ENCODE data around the gene ZNF664. TPM values are rescaled to one million over a fixed set of nuclear protein-coding genes. Genes with fewer than 3 reads are reported as not detected.

ZNF664 gene
- total and polyA plus RNA-seq, 2 of the 4 experiments (the other 2 are of a cell fraction): 29.9 to 32.6 TPM

GRCh38 chr12:123966596-123966995, 6.4 kb upstream of the ZNF664 start:
- 40% methylated on average over 2 of the region's 3 CpGs; no CpG with 5 or more reads in 1 of the 2 experiments for WGBS, 2 experiments (ENCODE audit: extremely low coverage in 2 of 2, insufficient read length in 1 of 2)
- peaks cover 14% of the 10 kb centered on the region for H3K9me1 ChIP-seq (ENCODE audit: insufficient read depth, low read length)
- in situ Hi-C loops (cut with MboI; ENCODE audit: low sequenced_read_pairs): no loop called here
- CTCF ChIA-PET: no interaction called here
- H3K4me3 ChIP-seq (ENCODE audit: insufficient read depth, low read depth, low read length): no peak overlapping the region
- no peak overlapping the region for H2AFZ ChIP-seq (replicated peaks; ENCODE audit: low read length, poor library complexity)
- H3K4ac ChIP-seq (ENCODE audit: low read depth, low read length): peak overlapping the region; percentile 54; the same call in 1 of the 2 replicates
- H3K27ac ChIP-seq (ENCODE audit: insufficient read depth, low read length): no peak overlapping the region
- intact Hi-C loops (cut with micrococcal nuclease): no loop called here
- H3K56ac ChIP-seq (ENCODE audit: extremely low read depth, insufficient read depth, low read length): no peak overlapping the region
- peak overlapping the region; percentile 33; the same call in 1 of the 2 replicates for H2AK5ac ChIP-seq (ENCODE audit: low read depth, low read length)
- DNase-seq (peak; percentile 80), ATAC-seq (ENCODE audit: low read depth) (peak; percentile 68)
- POLR2A ChIA-PET (ENCODE audit: unreplicated experiment): no interaction called here
- dilution Hi-C loops (cut with HindIII; ENCODE audit: low sequenced_read_pairs, unreplicated experiment): no loop called here
- H2BK120ac ChIP-seq (ENCODE audit: low read depth, low read length): no peak overlapping the region; the same call in 1 of the 2 replicates
- peaks cover 12% of the 10 kb centered on the region for H3K4me1 ChIP-seq (ENCODE audit: control insufficient read depth, insufficient read depth, low read length)
- TF ChIP-seq CEBPB (IDR thresholded peaks at IDR 0.05; ENCODE audit: low read depth, low read length) (no peak), NFE2L2 (IDR thresholded peaks at IDR 0.05; ENCODE audit: low read depth, low read length) (no peak), BHLHE40 (IDR thresholded peaks at IDR 0.05; ENCODE audit: low read depth, low read length) (no peak), CTCF (conservative IDR thresholded peaks at IDR 0.05; ENCODE audit: low read depth, low read length) (no peak), RCOR1 (IDR thresholded peaks at IDR 0.05; ENCODE audit: insufficient replicate concordance, low read length) (no peak), ELK1 (IDR thresholded peaks at IDR 0.05; ENCODE audit: borderline replicate concordance, low read depth, low read length) (no peak), RFX5 (IDR thresholded peaks at IDR 0.05; ENCODE audit: low read depth, low read length) (no peak), FOS (IDR thresholded peaks at IDR 0.05; ENCODE audit: low read depth, low read length) (no peak), MXI1 (IDR thresholded peaks at IDR 0.05; ENCODE audit: borderline replicate concordance, low read depth, low read length) (no peak), POLR2A (IDR thresholded peaks at IDR 0.05; ENCODE audit: low read depth, low read length) (no peak), MAFK (IDR thresholded peaks at IDR 0.05; ENCODE audit: low read depth, low read length) (no peak), USF2 (IDR thresholded peaks at IDR 0.05; ENCODE audit: low read depth, low read length) (no peak), CHD1 (IDR thresholded peaks at IDR 0.05; ENCODE audit: low read depth, low read length) (no peak), RAD21 (IDR thresholded peaks at IDR 0.05; ENCODE audit: low read length) (no peak), MAZ (IDR thresholded peaks at IDR 0.05; ENCODE audit: borderline replicate concordance, low read depth, low read length) (no peak), SMC3 (IDR thresholded peaks at IDR 0.05; ENCODE audit: low read depth, low read length) (no peak)
- peaks cover 29 to 65% of the 10 kb centered on the region in 2 experiments for H3K79me1 ChIP-seq (ENCODE audit: low read depth in 1 of 2, low read length in 2 of 2)
- no peak overlapping the region for H3K9ac ChIP-seq (ENCODE audit: low read depth, low read length)
- peak overlapping the region; percentile 26 for H3K23ac ChIP-seq (ENCODE audit: low read depth, low read length)
- peaks cover 2% of the 10 kb centered on the region; the same call in 1 of the 2 replicates for H3K36me3 ChIP-seq (ENCODE audit: control insufficient read depth, insufficient read depth, low read length)
- no peak overlapping the region for H3K4me2 ChIP-seq (ENCODE audit: low read depth, low read length)
- H3K14ac ChIP-seq (replicated peaks; ENCODE audit: low read depth, low read length): peak overlapping the region; percentile 30
- H4K5ac ChIP-seq (ENCODE audit: low read depth, low read length): no peak overlapping the region
- H2BK20ac ChIP-seq (ENCODE audit: low read depth, low read length): no peak overlapping the region
- peaks cover 16% of the 10 kb centered on the region; the same call in 1 of the 2 replicates for H4K20me1 ChIP-seq (ENCODE audit: insufficient read depth, low read length)
- peak overlapping the region; percentile 4 for H2BK5ac ChIP-seq (ENCODE audit: low read depth, low read length, poor library complexity, severe bottlenecking)
- no peaks in the 10 kb centered on the region for H3K9me3 ChIP-seq (ENCODE audit: control insufficient read depth, insufficient read depth, low read length)
- H2AK9ac ChIP-seq (replicated peaks; ENCODE audit: low read depth, low read length, poor library complexity): peak overlapping the region; percentile 4
- BruUV-seq (replicated peaks): no TSS peak
- H2BK15ac ChIP-seq (ENCODE audit: low read depth, low read length): peak overlapping the region; percentile 36; the same call in 1 of the 3 replicates
- H4K91ac ChIP-seq (ENCODE audit: insufficient read depth, low read depth, low read length): no peak overlapping the region
- H3K27me3 ChIP-seq (ENCODE audit: control insufficient read depth, insufficient read depth, low read length): no peaks in the 10 kb centered on the region
- H3K18ac ChIP-seq (ENCODE audit: low read depth, low read length): no peak overlapping the region; the same call in 1 of the 2 replicates
- peak overlapping the region in 1 of 2 experiments; percentile 48; a peak in 1 of 4 replicates for H4K8ac ChIP-seq (ENCODE audit: low read depth in 2 of 2, low read length in 2 of 2)

Measured in IMR-90 (cell line).